HG03159 (cell line): Measurements from ENCODE around the gene EPPIN.

Source experiments
- ATAC-seq: cut with Tn5 transposase; IDR thresholded peaks from one replicate; pipeline ENCODE4 v1.9.1; 2021; ENCODE audit warnings: mild to moderate bottlenecking, moderate library complexity; ENCODE audit not compliant: unreplicated experiment

The EPPIN gene

GRCh38 chr20:45539382-45539781 is 7.8 kb downstream of the EPPIN start, which contains the start of gene WFDC6:
WFDC6 (minus strand) TSS chr20:45539482; CDS start chr20:45539407, 75 bp downstream.
- no peak for ATAC-seq

GRCh38 chr20:45538209-45538799 is 8.9 kb downstream of the EPPIN start:
- ATAC-seq = no peak

- no peak for ATAC-seq
These were observed 19.9 kb downstream of the EPPIN start for GRCh38 chr20:45527294-45527693.

GRCh38 chr20:45523821-45524220 is 23.4 kb downstream of the EPPIN start:
- no peak for ATAC-seq

GRCh38 chr20:45518282-45518681 is 28.9 kb downstream of the EPPIN start:
- ATAC-seq = no peak

- no peak for ATAC-seq
These were observed 31.9 kb downstream of the EPPIN start, which contains the start of gene SPINT3 for GRCh38 chr20:45515147-45515913. SPINT3 (minus strand) TSS chr20:45515622; CDS start chr20:45515608, 14 bp downstream.

- no peak for ATAC-seq
These were observed 36.8 kb downstream of the EPPIN start for GRCh38 chr20:45510242-45510862.

- ATAC-seq = no peak
These were observed 38.1 kb downstream of the EPPIN start for GRCh38 chr20:45509091-45509490.

GRCh38 chr20:45508068-45508886 is 38.9 kb downstream of the EPPIN start:
- no peak for ATAC-seq

- ATAC-seq = no peak
These were observed 40.0 kb downstream of the EPPIN start for GRCh38 chr20:45507011-45507820.

GRCh38 chr20:45506398-45506797 is 40.8 kb downstream of the EPPIN start:
- no peak for ATAC-seq

GRCh38 chr20:45503403-45503802 is 43.8 kb downstream of the EPPIN start:
- no peak for ATAC-seq

- no peak for ATAC-seq
These were observed 44.6 kb downstream of the EPPIN start for GRCh38 chr20:45502561-45502960.

GRCh38 chr20:45501600-45501999 is 45.6 kb downstream of the EPPIN start:
- no peak for ATAC-seq

- no peak for ATAC-seq
These were observed 47.2 kb downstream of the EPPIN start for GRCh38 chr20:45500022-45500421.

- ATAC-seq = no peak
These were observed 49.2 kb downstream of the EPPIN start for GRCh38 chr20:45497971-45498494.

- ATAC-seq = no peak
These were observed 51.0 kb downstream of the EPPIN start for GRCh38 chr20:45496166-45496565.

GRCh38 chr20:45495501-45495941 is 51.7 kb downstream of the EPPIN start:
- ATAC-seq = no peak
